Lung (tissue), 12 donors: ENCODE data around the gene AHCYL1. TPM values are rescaled to one million over a fixed set of nuclear protein-coding genes. Genes with fewer than 3 reads are reported as not detected.

ENCODE experiments used
- ATAC-seq: fragments of 200-7000 bp; cut with Tn5 transposase; one replicate; pipeline ENCODE4 v1.9.1; 2020; ENCODE audit warnings: moderate number of reproducible peaks; ENCODE audit not compliant: insufficient read depth, low FRiP score
- DNase-seq, 3 donors: peaks; one replicate each; pipeline ENCODE4 v3.0.0-alpha.2; 2013 to 2017
- H3K27ac ChIP-seq, 2 donors: one replicate each; pipeline ENCODE4 v1.5.1; 2013; ENCODE audit warnings: mild to moderate bottlenecking in 2 of 2, moderate library complexity in 2 of 2, control low read depth in 1 of 2, inconsistent platforms in 1 of 2, low read depth in 1 of 2, low read length in 1 of 2
- H3K27me3 ChIP-seq, 3 donors: one replicate each; pipeline ENCODE4 v1.5.1; 2013; ENCODE audit warnings: low read length in 2 of 3; ENCODE audit not compliant: control insufficient read depth in 3 of 3, insufficient read depth in 3 of 3
- H3K36me3 ChIP-seq, 4 donors: one replicate each; pipeline ENCODE4 v1.5.1; 2013; ENCODE audit warnings: low read length in 4 of 4, mild to moderate bottlenecking in 1 of 4, moderate library complexity in 1 of 4; ENCODE audit not compliant: control insufficient read depth in 4 of 4, insufficient read depth in 4 of 4
- H3K4me1 ChIP-seq, 5 donors: one replicate each; pipeline ENCODE4 v1.5.1; 2013; ENCODE audit warnings: low read length in 5 of 5, mild to moderate bottlenecking in 2 of 5, moderate library complexity in 1 of 5; ENCODE audit not compliant: control insufficient read depth in 5 of 5, insufficient read depth in 5 of 5
- H3K4me3 ChIP-seq: one replicate; pipeline ENCODE4 v1.5.1; 2013; ENCODE audit warnings: mild to moderate bottlenecking, control low read depth, moderate library complexity
- H3K9ac ChIP-seq, 2 donors: one replicate each; pipeline ENCODE4 v1.5.1; 2013; ENCODE audit warnings: low read length in 2 of 2, control low read depth in 1 of 2; ENCODE audit not compliant: insufficient read depth in 1 of 2
- H3K9me3 ChIP-seq, 4 donors: one replicate each; pipeline ENCODE4 v1.5.1; 2013; ENCODE audit warnings: low read length in 3 of 4, mild to moderate bottlenecking in 1 of 4, moderate library complexity in 1 of 4; ENCODE audit not compliant: control insufficient read depth in 4 of 4, insufficient read depth in 3 of 4
- CTCF ChIP-seq: IDR thresholded peaks from 2 replicates; pipeline ENCODE4 v1.5.1; 2012; ENCODE audit warnings: mild to moderate bottlenecking; ENCODE audit errors: control extremely low read depth, extremely low read depth
- WGBS, 2 donors: extraction: QIAGEN DNeasy Blood & Tissue Kit; methylation state at CpG; one replicate each; pipeline ENCODE4 v1.1.7; 2013; 5-methylcytosine and 5-hydroxymethylcytosine counted together
- polyA plus RNA-seq, 2 donors: library from polyadenylated mRNA; stranded (reverse); fragments of 200-250 nt; gene quantifications; one replicate each; pipeline ENCODE4 v1.2.1, GENCODE V29; 2013
- total RNA-seq, 2 donors: library from RNA; depleted of rRNA in 1 of 2; stranded (reverse); fragments of >200 nt in 1 of 2; gene quantifications; one replicate each; pipeline ENCODE4 v1.2.1, GENCODE V29; 2014 to 2021
- donor health status: control.
- donor health status: control.
- donor health status: Bipolar disorder and iron deficiency.
- donor health status: healthy.
- donor health status: DM: yes; HTN: yes; CAD: no.

The AHCYL1 gene
- total and polyA plus RNA-seq, 4 donors: 44.4 to 77.7 (median 56.3) TPM

GRCh38 chr1:109997204-109997866, 12.8 kb downstream of the AHCYL1 start:
- H3K27me3 ChIP-seq: no peaks in the 10 kb centered on the region
- H3K4me3 ChIP-seq: no peak overlapping the region
- DNase-seq (no peak), ATAC-seq (no peak)
- TF ChIP-seq CTCF: no peak
- peaks cover 3 to 26% (median 8%) of the 10 kb centered on the region in 5 donors for H3K4me1 ChIP-seq
- WGBS, 2 donors: 76 to 88% methylated on average over 7 of the region's 7 CpGs
- H3K36me3 ChIP-seq: peaks cover 0 to 4% (median under 1%) of the 10 kb centered on the region in 4 donors
- no peak overlapping the region for H3K27ac ChIP-seq
- H3K9ac ChIP-seq: no peak overlapping the region
- no peaks in the 10 kb centered on the region for H3K9me3 ChIP-seq

GRCh38 chr1:109997867-109998229, 13.3 kb downstream of the AHCYL1 start:
- ATAC-seq: no peak
- Histone ChIP-seq H3K9me3 (no peaks in the 10 kb centered on the region), H3K27ac (no peak overlapping the region), H3K9ac (no peak overlapping the region), H3K36me3 (peaks cover 0 to 4% (median under 1%) of the 10 kb centered on the region in 4 donors), H3K27me3 (no peaks in the 10 kb centered on the region), H3K4me3 (no peak overlapping the region), H3K4me1 (peaks cover 3 to 25% (median 8%) of the 10 kb centered on the region in 5 donors)
- no peak for DNase-seq
- no peak for TF ChIP-seq CTCF

GRCh38 chr1:110002695-110003094, 18.1 kb downstream of the AHCYL1 start:
- H3K4me1 ChIP-seq: peaks cover 3 to 36% (median 31%) of the 10 kb centered on the region in 5 donors
- H3K36me3 ChIP-seq: no peaks in the 10 kb centered on the region
- no peak overlapping the region for H3K27ac ChIP-seq
- ATAC-seq (no peak), DNase-seq (no peak)
- WGBS, 2 donors: 79 to 94% methylated on average over 1 of the region's 1 CpG
- TF ChIP-seq CTCF: no peak
- H3K9ac ChIP-seq: no peak overlapping the region
- H3K4me3 ChIP-seq: no peak overlapping the region
- H3K9me3 ChIP-seq: no peaks in the 10 kb centered on the region
- H3K27me3 ChIP-seq: no peaks in the 10 kb centered on the region
